Mesenteric fat pad (tissue), 1 donor: ENCODE results near the gene FRG2. TPM values are rescaled to one million over a fixed set of nuclear protein-coding genes. Genes with fewer than 3 reads are reported as not detected.
"Not testable (repeated sequence)": the region's sequence is repeated elsewhere in the genome, so short reads cannot be mapped to it uniquely, and the experiment has no call there.

ENCODE experiments used
- DNase-seq: peaks from one replicate; pipeline ENCODE4 v3.0.0-alpha.2; 2020; ENCODE audit warnings: low spot score
- long read RNA-seq: library from polyadenylated mRNA; unstranded; transcript quantifications from one replicate; pipeline ENCODE4 v2.0.0, GENCODE V29; 2020
- total RNA-seq: library from RNA; stranded (reverse); fragmentation: NEBNext Ultra II Directional; extraction: Animal tissue kit (Norgen Biotek cat#: 25700); gene quantifications from one replicate; pipeline ENCODE4 v1.2.1, GENCODE V29; 2021
- donor health status: DM: yes; HTN: yes; CAD: no.

Gene FRG2
- not detected for total RNA-seq
- long read RNA-seq, result 0 reads

- not testable (repeated sequence) for DNase-seq
These were observed at the start of gene FRG2 for GRCh38 chr4:190027156-190027555. FRG2 (minus strand) TSS chr4:190027256; CDS start chr4:190027204, 52 bp downstream.

DNA sequence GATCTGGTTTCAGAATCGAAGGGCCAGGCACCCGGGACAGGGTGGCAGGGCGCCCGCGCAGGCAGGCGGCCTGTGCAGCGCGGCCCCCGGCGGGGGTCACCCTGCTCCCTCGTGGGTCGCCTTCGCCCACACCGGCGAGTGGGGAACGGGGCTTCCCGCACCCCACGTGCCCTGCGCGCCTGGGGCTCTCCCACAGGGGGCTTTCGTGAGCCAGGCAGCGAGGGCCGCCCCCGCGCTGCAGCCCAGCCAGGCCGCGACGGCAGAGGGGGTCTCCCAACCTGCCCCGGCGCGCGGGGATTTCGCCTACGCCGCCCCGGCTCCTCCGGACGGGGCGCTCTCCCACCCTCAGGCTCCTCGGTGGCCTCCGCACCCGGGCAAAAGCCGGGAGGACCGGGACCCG, 41.3 kb upstream of the FRG2 start:
- DNase-seq, result peak; percentile 89

DNA sequence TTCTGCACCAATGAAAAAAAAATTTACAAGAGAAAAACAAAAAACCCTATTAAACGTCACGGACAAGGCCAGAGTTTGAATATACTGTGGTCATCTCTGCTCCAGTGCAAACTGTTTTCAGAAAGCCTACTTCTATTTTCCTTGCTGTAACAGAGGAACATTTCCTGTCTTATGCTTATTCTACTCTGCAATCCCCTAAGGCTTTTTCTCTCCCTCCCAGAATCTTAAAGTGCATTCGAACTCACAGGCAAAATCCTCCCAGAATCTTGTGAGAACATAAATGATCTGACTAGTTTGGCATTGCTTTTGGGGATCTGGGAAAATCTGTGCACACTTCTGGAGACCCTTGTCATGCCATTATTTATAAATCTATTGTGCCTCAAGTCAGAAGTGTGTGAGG, 37.7 kb upstream of the FRG2 start:
- DNase-seq, result not testable (repeated sequence)

DNA sequence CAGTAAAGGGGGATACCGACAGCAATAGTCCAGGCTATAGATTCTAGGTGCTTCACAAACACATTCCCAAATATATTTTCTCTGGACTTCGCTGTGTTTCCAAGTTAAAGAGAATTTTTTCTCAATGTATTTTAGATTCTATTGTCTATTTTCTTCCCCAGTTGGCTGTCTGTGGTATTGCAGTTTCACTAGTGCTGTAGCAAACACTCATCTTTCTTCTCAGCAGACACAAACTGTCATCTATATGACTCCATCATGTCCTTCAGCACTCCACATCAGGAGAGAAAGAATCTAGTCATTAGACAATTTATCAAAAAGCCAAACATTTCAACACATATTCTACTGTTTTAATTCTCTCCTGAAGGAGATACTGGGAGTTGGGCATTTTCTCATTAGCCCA, 37.3 kb upstream of the FRG2 start, which contains the start of gene DBET:
TSS of gene DBET (plus strand) at position 161 of the 400 bp plus-strand sequence.
- DNase-seq, result not testable (repeated sequence)

GRCh38 chr4:190058997-190059396, 31.9 kb upstream of the FRG2 start:
- DNase-seq, result peak; percentile 37

- DNase-seq, result not testable (repeated sequence)
These were observed 22.6 kb upstream of the FRG2 start for GRCh38 chr4:190049378-190050239.

DNA sequence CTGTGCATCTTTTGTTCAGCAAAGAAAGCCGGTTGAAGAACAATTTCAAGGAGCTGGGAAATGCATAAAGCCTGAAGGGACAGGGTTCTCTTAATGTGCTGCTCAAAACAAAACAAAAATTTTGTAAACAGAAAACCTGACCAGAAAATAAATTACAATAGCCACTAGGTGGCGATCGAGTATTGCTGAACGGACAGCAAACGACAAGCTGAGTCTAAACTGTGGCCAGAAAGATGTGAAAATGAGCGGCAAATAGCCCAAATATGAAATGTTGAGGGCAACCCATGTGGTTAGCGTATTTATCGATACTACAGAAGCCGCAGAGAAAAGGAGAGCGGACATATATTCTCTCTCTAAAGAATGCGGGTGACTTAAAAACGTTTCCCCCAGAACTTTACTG, 20.6 kb upstream of the FRG2 start:
- not testable (repeated sequence) for DNase-seq

GRCh38 chr4:190040873-190041272, 13.8 kb upstream of the FRG2 start:
- not testable (repeated sequence) for DNase-seq

DNA sequence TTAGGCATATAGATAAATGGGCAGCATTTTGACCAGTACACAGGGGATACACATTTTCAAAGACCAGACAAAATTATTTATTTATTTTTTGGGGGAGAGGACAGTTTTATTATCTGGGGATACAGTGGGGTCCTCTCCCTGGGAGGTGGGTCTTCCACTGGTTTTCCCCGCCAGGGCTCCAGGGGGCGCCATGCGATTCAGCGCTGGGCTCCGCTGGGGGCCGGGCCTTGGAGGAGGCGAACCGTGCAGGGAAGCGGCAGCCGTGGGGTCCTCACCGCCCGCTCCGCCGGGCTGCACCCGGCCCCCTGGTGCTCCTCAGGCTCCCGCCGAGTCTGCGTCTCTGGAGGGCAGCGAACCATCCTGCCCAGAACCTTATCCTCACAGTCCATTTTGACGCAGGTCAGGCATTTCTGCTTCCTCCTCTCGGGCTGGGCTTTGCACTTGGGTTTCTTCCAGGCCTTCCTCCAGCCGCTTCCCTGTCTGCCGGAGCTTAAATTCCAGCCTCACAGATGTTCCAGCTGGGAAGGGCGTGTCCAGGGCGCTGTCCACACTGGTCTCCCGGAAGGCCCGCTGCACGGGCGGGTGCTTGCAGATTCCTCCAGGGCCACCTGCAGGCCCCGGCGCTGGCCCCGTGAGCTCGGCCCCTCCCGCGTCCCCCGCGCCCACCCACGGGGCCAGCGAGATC, 10.8 kb upstream of the FRG2 start:
- DNase-seq, result not testable (repeated sequence)

DNA sequence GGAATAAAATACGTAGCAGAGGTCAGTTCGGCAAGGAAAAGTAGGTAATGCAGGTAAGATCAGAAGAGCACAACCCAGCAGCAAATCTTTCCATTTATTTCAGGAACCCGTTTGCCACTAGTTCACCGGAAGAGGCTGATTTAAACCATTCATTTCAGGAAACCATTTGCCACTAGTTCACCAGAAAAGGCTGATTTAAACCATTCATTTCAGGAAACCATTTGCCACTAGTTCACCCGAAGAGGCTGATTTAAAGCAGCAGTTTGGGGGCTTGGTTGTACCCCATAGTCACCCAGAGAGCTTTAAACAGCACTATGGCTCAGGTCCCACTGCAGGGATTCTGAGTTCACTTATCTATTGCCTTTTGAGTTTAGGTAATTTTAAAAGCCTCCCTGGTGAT, 4.2 kb upstream of the FRG2 start:
- not testable (repeated sequence) for DNase-seq

GRCh38 chr4:190022614-190023281, 4.3 kb downstream of the FRG2 start:
- not testable (repeated sequence) for DNase-seq

- DNase-seq, result not testable (repeated sequence)
These were observed 5.1 kb downstream of the FRG2 start for GRCh38 chr4:190021973-190022372.

GRCh38 chr4:190020790-190021717, 6.0 kb downstream of the FRG2 start:
- DNase-seq, result no peak

- not testable (repeated sequence) for DNase-seq
These were observed 7.1 kb downstream of the FRG2 start for GRCh38 chr4:190019859-190020463.

DNA sequence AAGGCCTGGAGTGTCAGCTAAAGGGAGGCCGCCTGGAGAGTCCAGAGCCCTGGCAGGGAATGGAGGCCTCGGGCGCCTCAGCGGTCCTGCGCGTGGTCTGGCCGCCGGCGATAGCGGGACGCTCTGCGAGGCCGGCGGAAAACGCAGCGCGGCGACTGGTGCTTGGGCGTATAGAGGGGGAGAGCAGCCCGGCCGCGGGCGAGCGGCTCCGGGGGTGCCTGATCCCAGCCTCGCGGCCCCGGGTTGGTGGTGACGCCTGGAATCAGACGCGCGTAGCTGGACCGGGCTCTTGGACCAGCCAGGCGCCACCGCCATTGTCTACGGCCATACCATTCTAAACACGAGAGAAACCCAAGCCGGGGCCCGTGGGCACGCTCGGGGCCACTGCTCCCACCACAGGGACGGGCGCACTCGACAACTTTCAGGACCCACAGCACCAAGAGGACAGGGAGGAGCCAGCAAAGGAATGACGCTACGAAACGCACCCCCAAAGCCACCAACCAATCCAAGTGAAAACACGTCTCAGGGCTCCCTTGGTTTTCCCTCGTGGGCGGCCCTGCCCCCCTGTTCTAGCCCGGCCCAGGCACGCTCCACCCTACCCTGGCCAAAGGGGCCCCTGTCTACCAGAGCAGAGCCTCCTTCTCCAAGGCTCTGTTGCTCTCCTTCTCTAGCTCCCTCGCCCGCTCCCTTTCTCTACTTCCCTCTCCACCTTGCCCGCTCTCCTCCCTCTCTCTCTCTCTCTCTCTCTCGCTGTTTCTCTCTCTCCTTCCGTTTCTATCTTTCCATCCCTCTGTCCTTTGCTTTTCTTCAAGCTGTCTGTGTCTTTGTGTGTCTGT, 7.8 kb downstream of the FRG2 start:
- DNase-seq, result no peak

DNA sequence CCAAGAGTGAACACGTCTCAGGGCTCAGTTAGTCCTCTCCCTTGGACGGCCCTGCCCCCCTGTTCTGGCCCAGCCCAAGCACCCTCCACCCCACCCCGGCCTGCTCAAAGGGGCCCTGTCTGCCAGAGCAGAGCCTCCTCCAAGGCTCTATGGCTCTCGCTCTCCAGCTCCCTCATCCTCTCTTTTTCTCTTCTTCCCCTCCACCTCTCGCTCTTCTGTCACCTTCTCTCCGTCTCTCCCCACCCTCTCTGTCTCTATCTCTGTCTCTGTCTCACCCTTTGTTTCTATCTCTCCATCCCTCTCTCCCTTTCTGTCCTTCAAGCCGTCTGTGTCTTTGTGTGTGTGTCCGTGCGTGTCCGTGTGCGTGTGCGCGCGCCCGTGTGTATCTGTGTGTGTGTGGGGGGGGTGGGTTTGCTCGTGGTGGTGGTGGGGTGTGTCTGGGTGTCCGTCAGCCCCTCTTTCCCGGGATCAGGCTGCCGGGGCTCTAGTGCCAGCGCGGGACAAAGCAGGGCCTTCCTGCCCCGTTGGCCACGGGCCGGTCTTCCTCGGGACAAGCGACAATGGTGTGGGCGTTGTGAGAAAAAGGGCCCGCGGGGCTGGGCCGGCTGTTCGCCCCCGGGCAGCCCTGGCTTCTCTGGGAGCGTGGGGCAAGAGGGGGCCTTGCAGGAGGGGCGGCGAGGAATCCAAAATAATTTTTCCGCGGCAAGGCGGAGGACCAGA, 8.7 kb downstream of the FRG2 start:
- no peak for DNase-seq

- no peak for DNase-seq
These were observed 9.5 kb downstream of the FRG2 start for GRCh38 chr4:190017357-190018200.
